DOHH2 (cell line): Measurements from ENCODE around the gene USH2A.

Source experiments
- EZH2phosphoT487 ChIP-seq: fragments of 200-600 bp; sonication (generic); IDR thresholded peaks from 2 replicates; pipeline ENCODE4 v1.6.1; 2017; ENCODE audit warnings: borderline replicate concordance, mild to moderate bottlenecking, antibody characterized with exemption, low read length, moderate library complexity, mixed read lengths
- TF ChIP-seq, protein P1 (sequence below): fragments of 200-600 bp; sonication (generic); IDR thresholded peaks from one replicate; pipeline ENCODE4 v1.5.1; 2014; ENCODE audit warnings: antibody characterized with exemption, mild to moderate bottlenecking, low read depth, low read length; ENCODE audit not compliant: poor library complexity, severe bottlenecking

DNA sequence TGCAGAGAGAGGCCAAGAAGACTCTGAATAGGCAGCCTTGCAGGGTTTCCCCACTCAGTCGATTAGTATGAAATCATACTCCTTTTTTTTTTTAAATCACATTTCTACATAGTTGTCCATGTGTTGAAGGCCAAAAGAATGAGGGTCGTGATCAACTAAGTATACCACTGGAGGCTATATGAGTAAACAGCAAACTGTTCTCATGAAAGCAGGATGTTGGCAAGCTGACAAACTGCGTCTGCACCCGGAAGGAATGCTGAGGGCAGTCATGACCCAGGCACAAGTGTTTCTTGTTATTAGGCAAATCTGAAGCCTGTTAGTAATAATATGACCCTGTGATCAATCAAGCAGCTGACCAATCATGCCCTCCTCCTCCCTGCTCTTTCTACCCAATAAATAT, 213.2 kb downstream of the USH2A start:
- TF ChIP-seq, protein P1, sequence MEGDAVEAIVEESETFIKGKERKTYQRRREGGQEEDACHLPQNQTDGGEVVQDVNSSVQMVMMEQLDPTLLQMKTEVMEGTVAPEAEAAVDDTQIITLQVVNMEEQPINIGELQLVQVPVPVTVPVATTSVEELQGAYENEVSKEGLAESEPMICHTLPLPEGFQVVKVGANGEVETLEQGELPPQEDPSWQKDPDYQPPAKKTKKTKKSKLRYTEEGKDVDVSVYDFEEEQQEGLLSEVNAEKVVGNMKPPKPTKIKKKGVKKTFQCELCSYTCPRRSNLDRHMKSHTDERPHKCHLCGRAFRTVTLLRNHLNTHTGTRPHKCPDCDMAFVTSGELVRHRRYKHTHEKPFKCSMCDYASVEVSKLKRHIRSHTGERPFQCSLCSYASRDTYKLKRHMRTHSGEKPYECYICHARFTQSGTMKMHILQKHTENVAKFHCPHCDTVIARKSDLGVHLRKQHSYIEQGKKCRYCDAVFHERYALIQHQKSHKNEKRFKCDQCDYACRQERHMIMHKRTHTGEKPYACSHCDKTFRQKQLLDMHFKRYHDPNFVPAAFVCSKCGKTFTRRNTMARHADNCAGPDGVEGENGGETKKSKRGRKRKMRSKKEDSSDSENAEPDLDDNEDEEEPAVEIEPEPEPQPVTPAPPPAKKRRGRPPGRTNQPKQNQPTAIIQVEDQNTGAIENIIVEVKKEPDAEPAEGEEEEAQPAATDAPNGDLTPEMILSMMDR, result no peak
- no peak for TF ChIP-seq EZH2phosphoT487
